Measurements from ENCODE around the gene ALLC. TPM values are rescaled to one million over a fixed set of nuclear protein-coding genes. Genes with fewer than 3 reads are reported as not detected.
A peak's percentile ranks its signal among the peaks of the same experiment; 100 is the strongest.

The ALLC gene
- total and polyA plus RNA-seq, 11 donors, result not detected

GRCh38 chr2:3642521-3643215 is 15.3 kb upstream of the ALLC start:
- H3K4me1 ChIP-seq, result no peaks in the 10 kb centered on the region
- ATAC-seq (no peak), DNase-seq (peak in 3 of 5 donors; percentile 13 to 19 (median 15))
- no peak overlapping the region for H3K4me3 ChIP-seq
- no peak overlapping the region for H3K27ac ChIP-seq
- 81 to 87% (median 85%) methylated on average over 18 of the region's 18 CpGs for WGBS, 4 donors
- intact Hi-C loops (cut with DNase I), result loop anchor here in 1 of 10 donors (10.0 kb wide), 1 partner anchor 218 kb away; no protein-coding TSS in a partner anchor
- H3K27me3 ChIP-seq, result no peaks in the 10 kb centered on the region
- TF ChIP-seq CTCF (IDR thresholded peaks at IDR 0.05), result no peak
- TF ChIP-seq POLR2A (IDR thresholded peaks at IDR 0.05), result no peak
- H3K36me3 ChIP-seq, result no peaks in the 10 kb centered on the region
- no peaks in the 10 kb centered on the region for H3K9me3 ChIP-seq

DNA sequence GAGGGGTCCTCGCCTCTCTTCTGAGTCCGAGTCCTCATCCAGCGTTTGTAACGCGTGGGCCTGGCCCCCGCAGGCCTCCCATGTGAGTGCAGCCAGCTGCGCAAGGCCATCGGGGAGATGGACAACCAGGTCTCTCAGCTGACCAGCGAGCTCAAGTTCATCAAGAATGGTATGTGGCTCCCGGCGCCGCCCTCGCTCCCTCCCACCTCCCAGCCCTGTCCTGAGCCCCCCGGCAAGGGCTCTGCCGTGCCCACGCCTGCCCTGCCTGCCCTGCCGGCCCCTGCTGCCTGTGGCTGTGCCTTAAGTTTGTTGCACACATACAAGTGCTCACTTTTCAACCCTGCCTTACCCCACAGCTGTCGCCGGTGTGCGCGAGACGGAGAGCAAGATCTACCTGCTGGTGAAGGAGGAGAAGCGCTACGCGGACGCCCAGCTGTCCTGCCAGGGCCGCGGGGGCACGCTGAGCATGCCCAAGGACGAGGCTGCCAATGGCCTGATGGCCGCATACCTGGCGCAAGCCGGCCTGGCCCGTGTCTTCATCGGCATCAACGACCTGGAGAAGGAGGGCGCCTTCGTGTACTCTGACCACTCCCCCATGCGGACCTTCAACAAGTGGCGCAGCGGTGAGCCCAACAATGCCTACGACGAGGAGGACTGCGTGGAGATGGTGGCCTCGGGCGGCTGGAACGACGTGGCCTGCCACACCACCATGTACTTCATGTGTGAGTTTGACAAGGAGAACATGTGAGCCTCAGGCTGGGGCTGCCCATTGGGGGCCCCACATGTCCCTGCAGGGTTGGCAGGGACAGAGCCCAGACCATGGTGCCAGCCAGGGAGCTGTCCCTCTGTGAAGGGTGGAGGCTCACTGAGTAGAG is 14.4 kb upstream of the ALLC start:
- peak in 2 of 5 donors; percentile 19 to 20 for DNase-seq
- H3K9me3 ChIP-seq, result no peaks in the 10 kb centered on the region
- no peaks in the 10 kb centered on the region for H3K27me3 ChIP-seq
- H3K4me3 ChIP-seq, result no peak overlapping the region
- intact Hi-C loops (cut with DNase I), result loop anchor here in 1 of 10 donors (10.0 kb wide), 1 partner anchor 219 kb away; no protein-coding TSS in a partner anchor
- WGBS, 4 donors, result 93 to 95% (median 94%) methylated on average over 34 to 48 of the region's 48 CpGs
- H3K36me3 ChIP-seq, result no peaks in the 10 kb centered on the region
- no peak overlapping the region for H3K27ac ChIP-seq
- no peaks in the 10 kb centered on the region for H3K4me1 ChIP-seq
- TF ChIP-seq POLR2A (IDR thresholded peaks at IDR 0.05) (no peak), CTCF (IDR thresholded peaks at IDR 0.05) (no peak)
- no peak for ATAC-seq

- DNase-seq (no peak), ATAC-seq (no peak)
- no peak overlapping the region for H3K4me3 ChIP-seq
- no peak overlapping the region for H3K27ac ChIP-seq
- no peaks in the 10 kb centered on the region for H3K27me3 ChIP-seq
- intact Hi-C loops (cut with DNase I), result loop anchor here in 1 of 10 donors (10.0 kb wide), 1 partner anchor 219 kb away; no protein-coding TSS in a partner anchor
- TF ChIP-seq CTCF (IDR thresholded peaks at IDR 0.05) (no peak), POLR2A (IDR thresholded peaks at IDR 0.05) (no peak)
- no peaks in the 10 kb centered on the region for H3K36me3 ChIP-seq
- no peaks in the 10 kb centered on the region for H3K4me1 ChIP-seq
- H3K9me3 ChIP-seq, result no peaks in the 10 kb centered on the region
These were observed 13.8 kb upstream of the ALLC start for GRCh38 chr2:3644246-3644525.
